Measurements from ENCODE around the gene MCL1. TPM values are rescaled to one million over a fixed set of nuclear protein-coding genes. Genes with fewer than 3 reads are reported as not detected.

MCL1 gene
- total and polyA plus RNA-seq, 10 of the 15 experiments (the other 5 are each of a cell fraction or from before 2014, with no cell fraction given): 18.1 to 148 (median 86.4) TPM

- TF ChIP-seq HSF1 (IDR thresholded peaks at IDR 0.05; ENCODE audit: low read depth, low read length) (no peak), ZNF217 (IDR thresholded peaks at IDR 0.05) (no peak), ZNF592 (IDR thresholded peaks at IDR 0.05) (no peak), E2F4 (IDR thresholded peaks at IDR 0.05; ENCODE audit: low read depth, low read length) (no peak), BHLHE40 (IDR thresholded peaks at IDR 0.05; ENCODE audit: borderline replicate concordance in 1 of 2, low read depth in 2 of 2, low read length in 1 of 2) (peak; percentile 33 to 73; a peak in 3 of 4 replicates), MEF2B (IDR thresholded peaks at IDR 0.05; ENCODE audit: partially characterized antibody, poor library complexity, severe bottlenecking) (peak; percentile 73), NRF1 (conservative IDR thresholded peaks at IDR 0.05; ENCODE audit: low read depth, low read length) (no peak), TARDBP (IDR thresholded peaks at IDR 0.05; ENCODE audit: borderline replicate concordance) (no peak; the same call in 1 of the 2 replicates), CBX5 (IDR thresholded peaks at IDR 0.05; ENCODE audit: low read depth) (no peak), NR2F1 (conservative IDR thresholded peaks at IDR 0.05) (no peak; the same call in none of the 2 replicates), ZNF207 (IDR thresholded peaks at IDR 0.05; ENCODE audit: borderline replicate concordance) (no peak), ASH2L (IDR thresholded peaks at IDR 0.05; ENCODE audit: borderline replicate concordance, low read depth) (no peak), EED (IDR thresholded peaks at IDR 0.05; ENCODE audit: low read depth) (peak; percentile 74)
- TF ChIP-seq, protein P1, sequence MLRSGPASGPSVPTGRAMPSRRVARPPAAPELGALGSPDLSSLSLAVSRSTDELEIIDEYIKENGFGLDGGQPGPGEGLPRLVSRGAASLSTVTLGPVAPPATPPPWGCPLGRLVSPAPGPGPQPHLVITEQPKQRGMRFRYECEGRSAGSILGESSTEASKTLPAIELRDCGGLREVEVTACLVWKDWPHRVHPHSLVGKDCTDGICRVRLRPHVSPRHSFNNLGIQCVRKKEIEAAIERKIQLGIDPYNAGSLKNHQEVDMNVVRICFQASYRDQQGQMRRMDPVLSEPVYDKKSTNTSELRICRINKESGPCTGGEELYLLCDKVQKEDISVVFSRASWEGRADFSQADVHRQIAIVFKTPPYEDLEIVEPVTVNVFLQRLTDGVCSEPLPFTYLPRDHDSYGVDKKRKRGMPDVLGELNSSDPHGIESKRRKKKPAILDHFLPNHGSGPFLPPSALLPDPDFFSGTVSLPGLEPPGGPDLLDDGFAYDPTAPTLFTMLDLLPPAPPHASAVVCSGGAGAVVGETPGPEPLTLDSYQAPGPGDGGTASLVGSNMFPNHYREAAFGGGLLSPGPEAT (IDR thresholded peaks at IDR 0.05; ENCODE audit: low read depth): peak; percentile 91
- TF ChIP-seq, protein P2, sequence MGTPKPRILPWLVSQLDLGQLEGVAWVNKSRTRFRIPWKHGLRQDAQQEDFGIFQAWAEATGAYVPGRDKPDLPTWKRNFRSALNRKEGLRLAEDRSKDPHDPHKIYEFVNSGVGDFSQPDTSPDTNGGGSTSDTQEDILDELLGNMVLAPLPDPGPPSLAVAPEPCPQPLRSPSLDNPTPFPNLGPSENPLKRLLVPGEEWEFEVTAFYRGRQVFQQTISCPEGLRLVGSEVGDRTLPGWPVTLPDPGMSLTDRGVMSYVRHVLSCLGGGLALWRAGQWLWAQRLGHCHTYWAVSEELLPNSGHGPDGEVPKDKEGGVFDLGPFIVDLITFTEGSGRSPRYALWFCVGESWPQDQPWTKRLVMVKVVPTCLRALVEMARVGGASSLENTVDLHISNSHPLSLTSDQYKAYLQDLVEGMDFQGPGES (IDR thresholded peaks at IDR 0.05): no peak
- TF ChIP-seq, protein P3, sequence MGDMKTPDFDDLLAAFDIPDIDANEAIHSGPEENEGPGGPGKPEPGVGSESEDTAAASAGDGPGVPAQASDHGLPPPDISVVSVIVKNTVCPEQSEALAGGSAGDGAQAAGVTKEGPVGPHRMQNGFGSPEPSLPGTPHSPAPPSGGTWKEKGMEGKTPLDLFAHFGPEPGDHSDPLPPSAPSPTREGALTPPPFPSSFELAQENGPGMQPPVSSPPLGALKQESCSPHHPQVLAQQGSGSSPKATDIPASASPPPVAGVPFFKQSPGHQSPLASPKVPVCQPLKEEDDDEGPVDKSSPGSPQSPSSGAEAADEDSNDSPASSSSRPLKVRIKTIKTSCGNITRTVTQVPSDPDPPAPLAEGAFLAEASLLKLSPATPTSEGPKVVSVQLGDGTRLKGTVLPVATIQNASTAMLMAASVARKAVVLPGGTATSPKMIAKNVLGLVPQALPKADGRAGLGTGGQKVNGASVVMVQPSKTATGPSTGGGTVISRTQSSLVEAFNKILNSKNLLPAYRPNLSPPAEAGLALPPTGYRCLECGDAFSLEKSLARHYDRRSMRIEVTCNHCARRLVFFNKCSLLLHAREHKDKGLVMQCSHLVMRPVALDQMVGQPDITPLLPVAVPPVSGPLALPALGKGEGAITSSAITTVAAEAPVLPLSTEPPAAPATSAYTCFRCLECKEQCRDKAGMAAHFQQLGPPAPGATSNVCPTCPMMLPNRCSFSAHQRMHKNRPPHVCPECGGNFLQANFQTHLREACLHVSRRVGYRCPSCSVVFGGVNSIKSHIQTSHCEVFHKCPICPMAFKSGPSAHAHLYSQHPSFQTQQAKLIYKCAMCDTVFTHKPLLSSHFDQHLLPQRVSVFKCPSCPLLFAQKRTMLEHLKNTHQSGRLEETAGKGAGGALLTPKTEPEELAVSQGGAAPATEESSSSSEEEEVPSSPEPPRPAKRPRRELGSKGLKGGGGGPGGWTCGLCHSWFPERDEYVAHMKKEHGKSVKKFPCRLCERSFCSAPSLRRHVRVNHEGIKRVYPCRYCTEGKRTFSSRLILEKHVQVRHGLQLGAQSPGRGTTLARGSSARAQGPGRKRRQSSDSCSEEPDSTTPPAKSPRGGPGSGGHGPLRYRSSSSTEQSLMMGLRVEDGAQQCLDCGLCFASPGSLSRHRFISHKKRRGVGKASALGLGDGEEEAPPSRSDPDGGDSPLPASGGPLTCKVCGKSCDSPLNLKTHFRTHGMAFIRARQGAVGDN (IDR thresholded peaks at IDR 0.05): no peak
Measured at GRCh38 chr1:150567341-150567716, 12.1 kb downstream of the MCL1 start (continued).
